ENCODE measurements around the gene CLEC18B.

The CLEC18B gene

DNA sequence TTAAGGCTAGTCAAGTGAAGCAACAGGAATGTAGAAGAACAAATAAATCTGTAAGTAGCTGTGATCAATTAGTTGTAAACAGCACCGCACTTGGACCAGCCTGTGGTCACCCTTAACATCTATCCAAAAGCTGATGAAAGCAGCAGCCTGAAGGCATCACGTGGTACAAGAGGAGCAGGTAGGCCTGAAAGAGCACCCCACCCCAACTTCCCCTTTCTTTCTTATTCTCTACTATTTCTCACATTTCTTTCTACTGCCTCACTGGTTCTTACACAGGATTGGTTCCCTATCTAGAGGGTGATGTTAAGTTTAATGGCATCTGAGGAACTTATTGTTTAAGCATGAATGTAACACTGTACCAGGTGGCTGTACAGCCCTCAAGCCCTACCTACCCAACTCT is 42.6 kb upstream of the CLEC18B start:
- ChIA-PET POLR2A (ENCODE audit: low non-redundant PET) (no interaction called here), CTCF (no interaction called here)
- DNase-seq (ENCODE audit: low spot score): no peak
- TF ChIP-seq, protein P1, sequence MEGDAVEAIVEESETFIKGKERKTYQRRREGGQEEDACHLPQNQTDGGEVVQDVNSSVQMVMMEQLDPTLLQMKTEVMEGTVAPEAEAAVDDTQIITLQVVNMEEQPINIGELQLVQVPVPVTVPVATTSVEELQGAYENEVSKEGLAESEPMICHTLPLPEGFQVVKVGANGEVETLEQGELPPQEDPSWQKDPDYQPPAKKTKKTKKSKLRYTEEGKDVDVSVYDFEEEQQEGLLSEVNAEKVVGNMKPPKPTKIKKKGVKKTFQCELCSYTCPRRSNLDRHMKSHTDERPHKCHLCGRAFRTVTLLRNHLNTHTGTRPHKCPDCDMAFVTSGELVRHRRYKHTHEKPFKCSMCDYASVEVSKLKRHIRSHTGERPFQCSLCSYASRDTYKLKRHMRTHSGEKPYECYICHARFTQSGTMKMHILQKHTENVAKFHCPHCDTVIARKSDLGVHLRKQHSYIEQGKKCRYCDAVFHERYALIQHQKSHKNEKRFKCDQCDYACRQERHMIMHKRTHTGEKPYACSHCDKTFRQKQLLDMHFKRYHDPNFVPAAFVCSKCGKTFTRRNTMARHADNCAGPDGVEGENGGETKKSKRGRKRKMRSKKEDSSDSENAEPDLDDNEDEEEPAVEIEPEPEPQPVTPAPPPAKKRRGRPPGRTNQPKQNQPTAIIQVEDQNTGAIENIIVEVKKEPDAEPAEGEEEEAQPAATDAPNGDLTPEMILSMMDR (conservative IDR thresholded peaks at IDR 0.05; ENCODE audit: low read depth): no peak
- H3K27ac ChIP-seq: peak overlapping the region; percentile 58

DNA sequence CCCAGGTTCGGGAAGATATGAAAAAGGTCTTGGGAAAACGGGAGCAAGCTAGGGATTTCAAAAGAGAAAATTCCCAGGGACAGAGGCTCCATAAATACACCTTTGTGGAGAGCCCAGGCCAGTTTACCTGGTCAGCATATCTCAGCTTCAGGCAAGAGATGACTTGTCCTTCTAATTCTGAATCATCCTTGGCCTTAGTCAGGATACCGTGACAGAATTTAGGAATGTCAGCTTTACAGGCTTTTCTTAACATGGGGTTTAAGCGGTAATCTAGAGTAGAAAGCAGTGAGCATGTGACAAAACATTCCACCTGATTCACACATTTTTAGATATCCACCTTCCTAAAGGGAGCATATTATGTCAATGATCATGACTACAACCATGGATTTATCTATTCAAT is 41.1 kb upstream of the CLEC18B start:
- H3K27ac ChIP-seq: peak overlapping the region; percentile 66
- ChIA-PET CTCF (no interaction called here), POLR2A (ENCODE audit: low non-redundant PET) (no interaction called here)
- TF ChIP-seq, protein P1 (conservative IDR thresholded peaks at IDR 0.05; ENCODE audit: low read depth): no peak
- DNase-seq (ENCODE audit: low spot score): peak; percentile 94

DNA sequence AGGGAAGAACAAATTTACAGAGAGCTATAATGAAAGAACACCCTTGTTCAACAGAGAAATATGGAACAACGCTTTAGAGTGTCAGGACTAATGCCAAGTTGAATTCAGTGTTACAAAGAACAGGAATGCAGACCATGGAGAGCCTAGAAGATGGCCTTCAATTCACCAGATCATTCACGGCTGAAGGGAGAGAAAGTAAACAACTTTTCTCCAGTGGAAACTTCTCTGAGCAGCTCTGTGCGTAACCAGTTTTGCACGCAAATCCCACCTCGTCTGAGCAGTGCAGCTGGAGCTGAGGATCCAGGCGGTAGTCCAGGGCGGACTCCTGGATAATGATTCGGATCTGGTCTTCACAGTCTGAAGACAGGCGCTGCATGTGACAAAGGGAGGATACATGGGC is 40.5 kb upstream of the CLEC18B start:
- no peak for DNase-seq (ENCODE audit: low spot score)
- H3K27ac ChIP-seq: peak overlapping the region; percentile 66
- TF ChIP-seq, protein P1 (conservative IDR thresholded peaks at IDR 0.05; ENCODE audit: low read depth): no peak
- ChIA-PET CTCF (no interaction called here), POLR2A (ENCODE audit: low non-redundant PET) (no interaction called here)

DNA sequence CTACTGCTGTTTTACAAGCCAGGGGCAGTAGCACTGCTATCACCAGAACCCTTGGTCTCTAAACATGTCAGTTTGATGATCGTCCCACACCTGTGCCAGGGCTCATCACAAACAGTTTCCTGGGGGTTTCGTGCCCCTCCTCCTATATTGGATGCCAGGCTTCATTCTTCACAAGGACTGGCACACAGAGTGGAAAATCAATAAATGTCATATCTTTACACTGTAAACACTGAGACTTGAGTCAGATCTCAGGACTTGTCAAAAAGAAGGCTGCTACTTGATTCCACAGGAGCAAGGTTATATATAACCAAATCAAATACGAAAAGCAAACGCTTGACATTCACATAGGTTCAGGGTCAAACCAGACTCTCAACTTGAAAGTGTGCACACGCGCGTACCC is 39.3 kb upstream of the CLEC18B start:
- CTCF ChIA-PET: no interaction called here
- peak overlapping the region; percentile 21; the same call in 1 of the 2 replicates for H3K27ac ChIP-seq
- POLR2A ChIA-PET (ENCODE audit: low non-redundant PET): interaction anchor here (0.6 kb wide), 1 partner anchor 135 kb away, joined by 6 read pairs; no protein-coding TSS in a partner anchor
- DNase-seq (ENCODE audit: low spot score): no peak
- TF ChIP-seq, protein P1 (conservative IDR thresholded peaks at IDR 0.05; ENCODE audit: low read depth): no peak

- no peak for DNase-seq (ENCODE audit: low spot score)
- ChIA-PET CTCF (no interaction called here), POLR2A (ENCODE audit: low non-redundant PET) (no interaction called here)
- TF ChIP-seq, protein P1 (conservative IDR thresholded peaks at IDR 0.05; ENCODE audit: low read depth): no peak
- H3K27ac ChIP-seq: peak overlapping the region; percentile 90
Observed at GRCh38 chr16:74456290-74456625, 35.0 kb upstream of the CLEC18B start.

DNA sequence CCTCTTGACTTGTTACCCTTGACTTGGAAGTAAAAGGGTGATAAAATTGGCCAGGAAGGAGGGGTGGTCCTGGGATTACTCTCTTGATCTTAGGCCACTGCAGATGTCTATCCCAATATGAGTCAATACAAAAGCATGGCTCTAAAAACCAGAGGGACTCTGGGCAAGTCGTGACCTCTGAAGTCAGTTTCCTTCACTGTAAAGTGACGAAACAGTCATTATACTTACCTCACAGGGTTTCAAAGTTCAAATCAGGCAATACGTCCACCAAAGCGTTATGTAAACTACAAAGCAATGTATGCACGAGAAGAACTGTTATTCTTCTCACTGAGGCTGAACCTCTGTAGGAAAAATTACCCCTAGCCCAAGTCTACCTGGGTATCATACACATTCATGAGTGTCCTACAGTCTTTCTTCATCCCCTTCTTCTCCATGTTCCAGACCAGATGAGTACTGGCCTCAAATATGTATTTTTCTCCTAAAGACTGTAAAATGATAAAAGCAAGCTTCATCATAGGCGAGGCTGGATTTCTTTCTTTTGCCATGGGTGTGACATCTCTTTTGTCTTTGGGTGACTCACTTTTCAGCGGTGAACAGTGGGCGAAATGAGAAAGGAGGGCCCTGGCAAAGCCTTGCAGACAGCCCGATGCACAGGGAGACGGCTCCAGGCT is 34.5 kb upstream of the CLEC18B start:
- TF ChIP-seq, protein P1 (conservative IDR thresholded peaks at IDR 0.05; ENCODE audit: low read depth): no peak
- ChIA-PET CTCF (interaction anchor here (0.6 kb wide), 1 partner anchor 130 kb away, joined by 6 read pairs; no protein-coding TSS in a partner anchor), POLR2A (ENCODE audit: low non-redundant PET) (no interaction called here)
- peak overlapping the region; percentile 90 for H3K27ac ChIP-seq
- DNase-seq (ENCODE audit: low spot score): peak; percentile 69
